ENCODE measurements around the gene ZSCAN10. TPM values are rescaled to one million over a fixed set of nuclear protein-coding genes. Genes with fewer than 3 reads are reported as not detected.
"Not testable (repeated sequence)": the region's sequence is repeated elsewhere in the genome, so short reads cannot be mapped to it uniquely, and the experiment has no call there.

Gene ZSCAN10
- total RNA-seq, 1 experiment from 2014 or later: 207 TPM

- Mint-ChIP-seq H3K4me3 (no peak overlapping the region), H3K4me1 (peaks cover 23 to 25% of the 10 kb centered on the region in 2 experiments), H3K27ac (no peak overlapping the region), H3K36me3 (ENCODE audit: insufficient read depth in 1 of 3, low read depth in 3 of 3) (peaks cover 0 to 17% (median 0%) of the 10 kb centered on the region in 3 experiments; a peak in 4 of 7 replicates), H3K9me3 (no peaks in the 10 kb centered on the region), H3K27me3 (ENCODE audit: low read depth) (peaks cover 16% of the 10 kb centered on the region)
- H2BK15ac ChIP-seq (ENCODE audit: low read depth, low read length): no peak overlapping the region
- no peaks in the 10 kb centered on the region for H3K23me2 ChIP-seq (ENCODE audit: insufficient read length, low read depth, low read length, poor library complexity, severe bottlenecking)
- no peak overlapping the region for H3K9ac ChIP-seq (ENCODE audit: extremely low read depth, insufficient read length, low read length)
- DNase-seq: no peak
- no peaks in the 10 kb centered on the region for H3K27me3 ChIP-seq (ENCODE audit: insufficient read depth, low read length)
- H3K4me2 ChIP-seq (ENCODE audit: insufficient read depth, insufficient read length, low read length): no peak overlapping the region
- H3K9me3 ChIP-seq (ENCODE audit: control insufficient read depth, low read depth, low read length): no peaks in the 10 kb centered on the region
- H3K56ac ChIP-seq (ENCODE audit: insufficient read length, low read depth, low read length): no peak overlapping the region
- H3K23ac ChIP-seq (ENCODE audit: insufficient read length, low read depth, low read length): no peak overlapping the region
- H3K4me1 ChIP-seq (ENCODE audit: insufficient read depth, low read length): no peaks in the 10 kb centered on the region
- no peak overlapping the region for H2BK20ac ChIP-seq (ENCODE audit: low read depth, low read length, poor library complexity, severe bottlenecking)
- H4K91ac ChIP-seq (ENCODE audit: insufficient read length, low read depth, low read length): no peak overlapping the region
- H3K79me2 ChIP-seq (ENCODE audit: insufficient read depth, low read length): no peaks in the 10 kb centered on the region
- H3K79me1 ChIP-seq (ENCODE audit: insufficient read depth, low read depth, low read length, poor library complexity, severe bottlenecking): no peaks in the 10 kb centered on the region
- no peak overlapping the region for H4K5ac ChIP-seq (ENCODE audit: insufficient read length, low read depth, low read length)
- no peaks in the 10 kb centered on the region for H4K20me1 ChIP-seq (ENCODE audit: control insufficient read depth, insufficient read depth, insufficient read length)
- H3K14ac ChIP-seq (ENCODE audit: insufficient read depth, low read length): no peak overlapping the region
- no peak overlapping the region for H2BK120ac ChIP-seq (ENCODE audit: low read depth, low read length, poor library complexity, severe bottlenecking)
- H2AFZ ChIP-seq (ENCODE audit: low read length): no peak overlapping the region
- no peak overlapping the region for H3K18ac ChIP-seq (ENCODE audit: insufficient read length, low read depth, low read length)
- H2AK5ac ChIP-seq (ENCODE audit: insufficient read length, low read length): no peak overlapping the region
- H2BK5ac ChIP-seq (ENCODE audit: insufficient read length, low read length): no peak overlapping the region
- H3K27ac ChIP-seq (ENCODE audit: insufficient read length, low read depth, low read length): no peak overlapping the region
- H2BK12ac ChIP-seq (ENCODE audit: insufficient read length, low read depth, low read length): no peak overlapping the region
- no peak overlapping the region for H3T11ph ChIP-seq (ENCODE audit: low read length)
- no peak overlapping the region for H4K8ac ChIP-seq (replicated peaks; ENCODE audit: insufficient read length, low read depth, low read length)
- TF ChIP-seq CTCF (conservative IDR thresholded peaks at IDR 0.05): no peak
- H3K4ac ChIP-seq (ENCODE audit: low read depth, low read length): no peak overlapping the region
- no CpG with 5 or more reads among the region's 6 CpGs for WGBS (ENCODE audit: extremely low coverage, insufficient read length, low lambda C conversion rate)
Observed at GRCh38 chr16:3076577-3076976, 22.5 kb downstream of the ZSCAN10 start.

- H3K4ac ChIP-seq (ENCODE audit: low read depth, low read length); H3K9ac ChIP-seq (ENCODE audit: extremely low read depth, insufficient read length, low read length); H2BK5ac ChIP-seq (ENCODE audit: insufficient read length, low read length); H3K23me2 ChIP-seq (ENCODE audit: insufficient read length, low read depth, low read length, poor library complexity, severe bottlenecking); H3K79me1 ChIP-seq (ENCODE audit: insufficient read depth, low read depth, low read length, poor library complexity, severe bottlenecking); H4K5ac ChIP-seq (ENCODE audit: insufficient read length, low read depth, low read length); H3K14ac ChIP-seq (ENCODE audit: insufficient read depth, low read length); H3K56ac ChIP-seq (ENCODE audit: insufficient read length, low read depth, low read length); H3K4me2 ChIP-seq (ENCODE audit: insufficient read depth, insufficient read length, low read length); H2BK15ac ChIP-seq (ENCODE audit: low read depth, low read length); H2AFZ ChIP-seq (ENCODE audit: low read length); H4K91ac ChIP-seq (ENCODE audit: insufficient read length, low read depth, low read length); H3K9me3 Mint-ChIP-seq; H3K79me2 ChIP-seq (ENCODE audit: insufficient read depth, low read length); H3K27ac Mint-ChIP-seq; H3K4me3 Mint-ChIP-seq; H3K4me1 ChIP-seq (ENCODE audit: insufficient read depth, low read length); H3K18ac ChIP-seq (ENCODE audit: insufficient read length, low read depth, low read length); H2BK20ac ChIP-seq (ENCODE audit: low read depth, low read length, poor library complexity, severe bottlenecking); H3K23ac ChIP-seq (ENCODE audit: insufficient read length, low read depth, low read length); H2AK5ac ChIP-seq (ENCODE audit: insufficient read length, low read length); H4K8ac ChIP-seq (replicated peaks; ENCODE audit: insufficient read length, low read depth, low read length); H2BK12ac ChIP-seq (ENCODE audit: insufficient read length, low read depth, low read length); DNase-seq; H3K27ac ChIP-seq (ENCODE audit: insufficient read length, low read depth, low read length); H2BK120ac ChIP-seq (ENCODE audit: low read depth, low read length, poor library complexity, severe bottlenecking); H3K9me3 ChIP-seq (ENCODE audit: control insufficient read depth, low read depth, low read length); H3K27me3 ChIP-seq (ENCODE audit: insufficient read depth, low read length); H3T11ph ChIP-seq (ENCODE audit: low read length); H4K20me1 ChIP-seq (ENCODE audit: control insufficient read depth, insufficient read depth, insufficient read length): not testable (repeated sequence)
- no CpG with 5 or more reads among the region's 6 CpGs for WGBS (ENCODE audit: extremely low coverage, insufficient read length, low lambda C conversion rate)
- H3K36me3 Mint-ChIP-seq (ENCODE audit: insufficient read depth in 1 of 3, low read depth in 3 of 3): peaks cover 0 to 13% (median 0%) of the 10 kb centered on the region in 3 experiments; a peak in 4 of 7 replicates
- peaks cover 25 to 26% of the 10 kb centered on the region in 2 experiments for H3K4me1 Mint-ChIP-seq
- peaks cover 20% of the 10 kb centered on the region for H3K27me3 Mint-ChIP-seq (ENCODE audit: low read depth)
Observed at GRCh38 chr16:3075946-3076345, 23.1 kb downstream of the ZSCAN10 start.

Data from H9 (cell line).